H9 (cell line): ENCODE data around the gene SNX14. TPM values are rescaled to one million over a fixed set of nuclear protein-coding genes. Genes with fewer than 3 reads are reported as not detected.

Experiments used
- DNase-seq: peaks from one replicate; pipeline ENCODE4 v3.0.0-alpha.2; 2017
- H2AFZ ChIP-seq: one replicate; pipeline ENCODE4 v1.6.1; 2013; ENCODE audit warnings: mild to moderate bottlenecking, low read length, control low read depth, moderate library complexity
- H2AK5ac ChIP-seq: 2 replicates; pipeline ENCODE4 v1.6.1; 2013; ENCODE audit warnings: low read length, control low read depth, mixed read lengths; ENCODE audit not compliant: insufficient read length
- H2BK120ac ChIP-seq: one replicate; pipeline ENCODE4 v1.6.1; 2013; ENCODE audit warnings: low read depth, mild to moderate bottlenecking, low read length, control low read depth, inconsistent platforms; ENCODE audit not compliant: poor library complexity, severe bottlenecking
- H2BK12ac ChIP-seq: 2 replicates; pipeline ENCODE4 v1.6.1; 2013; ENCODE audit warnings: low read length, control low read depth, mixed read lengths, low read depth; ENCODE audit not compliant: insufficient read length
- H2BK15ac ChIP-seq: 2 replicates; pipeline ENCODE4 v1.6.1; 2013; ENCODE audit warnings: low read depth, low read length, control low read depth
- H2BK20ac ChIP-seq: one replicate; pipeline ENCODE4 v1.6.1; 2013; ENCODE audit warnings: low read depth, mild to moderate bottlenecking, low read length, control low read depth, inconsistent platforms; ENCODE audit not compliant: poor library complexity, severe bottlenecking
- H2BK5ac ChIP-seq: 2 replicates; pipeline ENCODE4 v1.6.1; 2013; ENCODE audit warnings: low read length, control low read depth, mixed read lengths; ENCODE audit not compliant: insufficient read length
- H3K14ac ChIP-seq: 2 replicates; pipeline ENCODE4 v1.6.1; 2013; ENCODE audit warnings: low read length, control low read depth; ENCODE audit not compliant: insufficient read depth
- H3K18ac ChIP-seq: 2 replicates; pipeline ENCODE4 v1.6.1; 2013; ENCODE audit warnings: low read depth, mild to moderate bottlenecking, mixed read lengths, low read length, control low read depth; ENCODE audit not compliant: insufficient read length
- H3K23ac ChIP-seq: 2 replicates; pipeline ENCODE4 v1.6.1; 2013; ENCODE audit warnings: low read length, control low read depth, mixed read lengths, low read depth; ENCODE audit not compliant: insufficient read length
- H3K23me2 ChIP-seq: 2 replicates; pipeline ENCODE4 v1.6.1; 2013; ENCODE audit warnings: low read depth, mild to moderate bottlenecking, mixed read lengths, low read length, control low read depth; ENCODE audit not compliant: insufficient read length, poor library complexity, severe bottlenecking
- H3K27ac ChIP-seq: 2 replicates; pipeline ENCODE4 v1.5.1; 2013; ENCODE audit warnings: low read length, control low read depth, mixed read lengths, low read depth; ENCODE audit not compliant: insufficient read length
- H3K27me3 ChIP-seq: 2 replicates; pipeline ENCODE4 v1.6.1; 2013; ENCODE audit warnings: low read length, control low read depth, inconsistent platforms; ENCODE audit not compliant: insufficient read depth
- H3K4ac ChIP-seq: 2 replicates; pipeline ENCODE4 v1.6.1; 2013; ENCODE audit warnings: low read depth, mild to moderate bottlenecking, control low read depth, inconsistent platforms, low read length, moderate library complexity
- H3K4me1 ChIP-seq: 2 replicates; pipeline ENCODE4 v1.6.1; 2013; ENCODE audit warnings: low read length, control low read depth, inconsistent platforms; ENCODE audit not compliant: insufficient read depth
- H3K4me2 ChIP-seq: 2 replicates; pipeline ENCODE4 v1.6.1; 2013; ENCODE audit warnings: low read length, control low read depth, mixed read lengths; ENCODE audit not compliant: insufficient read length, insufficient read depth
- H3K56ac ChIP-seq: 2 replicates; pipeline ENCODE4 v1.6.1; 2013; ENCODE audit warnings: low read depth, mild to moderate bottlenecking, mixed read lengths, low read length, control low read depth; ENCODE audit not compliant: insufficient read length
- H3K79me1 ChIP-seq: 2 replicates; pipeline ENCODE4 v1.6.1; 2013; ENCODE audit warnings: low read depth, mild to moderate bottlenecking, moderate library complexity, low read length, control low read depth, inconsistent platforms; ENCODE audit not compliant: insufficient read depth, poor library complexity, severe bottlenecking
- H3K79me2 ChIP-seq: 2 replicates; pipeline ENCODE4 v1.6.1; 2013; ENCODE audit warnings: low read length, control low read depth, inconsistent platforms; ENCODE audit not compliant: insufficient read depth
- H3K9ac ChIP-seq: 2 replicates; pipeline ENCODE4 v1.6.1; 2013; ENCODE audit warnings: low read length, control low read depth, mixed read lengths; ENCODE audit not compliant: insufficient read length; ENCODE audit errors: extremely low read depth
- H3K9me3 ChIP-seq: one replicate; pipeline ENCODE4 v1.6.1; 2013; ENCODE audit warnings: low read depth, low read length, inconsistent platforms; ENCODE audit not compliant: control insufficient read depth
- H3T11ph ChIP-seq: one replicate; pipeline ENCODE4 v1.6.1; 2013; ENCODE audit warnings: mild to moderate bottlenecking, low read length, control low read depth, inconsistent platforms
- H4K20me1 ChIP-seq: one replicate; pipeline ENCODE4 v1.6.1; 2013; ENCODE audit not compliant: control insufficient read depth, insufficient read length, insufficient read depth
- H4K5ac ChIP-seq: 2 replicates; pipeline ENCODE4 v1.6.1; 2013; ENCODE audit warnings: low read depth, mild to moderate bottlenecking, mixed read lengths, low read length, control low read depth; ENCODE audit not compliant: insufficient read length
- H4K8ac ChIP-seq: replicated peaks from 2 replicates; pipeline ENCODE4 v1.6.1; 2013; ENCODE audit warnings: low read length, control low read depth, mixed read lengths, low read depth; ENCODE audit not compliant: insufficient read length
- H4K91ac ChIP-seq: 2 replicates; pipeline ENCODE4 v1.6.1; 2013; ENCODE audit warnings: low read depth, mild to moderate bottlenecking, moderate library complexity, mixed read lengths, low read length, control low read depth; ENCODE audit not compliant: insufficient read length
- H3K27ac Mint-ChIP-seq, 3 experiments: 2 replicates in 2 of 3; 3 replicates in 1 of 3; pipeline ENCODE4 v1.8.0; 2020 to 2021; ENCODE audit warnings: mixed read lengths in 3 of 3, mild to moderate bottlenecking in 1 of 3, moderate library complexity in 1 of 3
- H3K27me3 Mint-ChIP-seq: 2 replicates; pipeline ENCODE4 v1.8.0; 2021; ENCODE audit warnings: low read depth, mild to moderate bottlenecking, moderate library complexity, mixed read lengths
- H3K36me3 Mint-ChIP-seq, 3 experiments: 2 replicates in 2 of 3; 3 replicates in 1 of 3; pipeline ENCODE4 v1.8.0; 2020 to 2021; ENCODE audit warnings: low read depth in 3 of 3, mixed read lengths in 3 of 3; ENCODE audit not compliant: insufficient read depth in 1 of 3
- H3K4me1 Mint-ChIP-seq, 2 experiments: 2 replicates each; pipeline ENCODE4 v1.8.0; 2020; ENCODE audit warnings: mixed read lengths in 2 of 2
- H3K4me3 Mint-ChIP-seq, 2 experiments: 2 replicates in 1 of 2; 3 replicates in 1 of 2; pipeline ENCODE4 v1.8.0; 2020 to 2021; ENCODE audit warnings: mild to moderate bottlenecking in 2 of 2, mixed read lengths in 2 of 2, moderate library complexity in 1 of 2
- H3K9me3 Mint-ChIP-seq, 2 experiments: 2 replicates in 1 of 2; 3 replicates in 1 of 2; pipeline ENCODE4 v1.8.0; 2020; ENCODE audit warnings: mild to moderate bottlenecking in 2 of 2, mixed read lengths in 2 of 2, moderate library complexity in 1 of 2
- CTCF ChIP-seq: fragments of 200-600 bp; sonication (generic); conservative IDR thresholded peaks from 3 replicates; pipeline ENCODE4 v1.8.0; 2021; ENCODE audit warnings: antibody characterized with exemption, mild to moderate bottlenecking
- WGBS: extraction: QIAGEN DNeasy Blood & Tissue Kit; methylation state at CpG from one replicate; pipeline ENCODE4 v1.1.7; 2013; ENCODE audit warnings: missing lambda C conversion rate, low lambda C conversion rate, mixed read lengths; ENCODE audit not compliant: insufficient read length; ENCODE audit errors: extremely low coverage; 5-methylcytosine and 5-hydroxymethylcytosine counted together
- total RNA-seq: library from RNA; stranded (reverse); gene quantifications from 2 replicates; pipeline ENCODE4 v1.2.1, GENCODE V29; 2021

The SNX14 gene
- total RNA-seq, 1 experiment from 2014 or later, result 33.0 TPM

DNA sequence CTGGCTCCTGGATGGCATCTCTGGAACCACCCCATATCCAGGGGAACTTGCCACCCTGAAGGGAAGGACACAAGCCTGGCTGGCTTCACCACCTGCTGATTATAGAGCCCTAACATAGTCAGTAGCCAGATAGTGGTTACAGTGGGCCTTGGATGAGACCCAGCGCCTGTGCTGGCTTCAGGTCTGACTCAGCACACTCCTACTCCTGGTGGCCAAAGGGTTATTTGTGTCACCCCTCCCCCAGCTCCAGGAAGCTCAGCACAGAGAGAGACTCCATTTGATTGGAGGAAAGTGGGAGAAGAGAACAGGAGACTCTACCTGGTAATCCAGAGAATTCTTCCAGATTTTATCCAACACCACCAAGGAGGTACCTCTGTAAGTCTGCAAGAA is 12.8 kb downstream of the SNX14 start:
- Mint-ChIP-seq H3K27ac (peak overlapping the region in 1 of 3 experiments; percentile 63; a peak in 1 of 7 replicates), H3K4me3 (no peak overlapping the region), H3K27me3 (no peaks in the 10 kb centered on the region), H3K4me1 (peaks cover 10 to 17% of the 10 kb centered on the region in 2 experiments), H3K36me3 (peaks cover 28 to 42% (median 35%) of the 10 kb centered on the region in 3 experiments), H3K9me3 (peaks cover 35 to 38% of the 10 kb centered on the region in 2 experiments)
- H3T11ph ChIP-seq, result no peak overlapping the region
- H2AFZ ChIP-seq, result no peak overlapping the region
- H2BK15ac ChIP-seq, result no peak overlapping the region
- DNase-seq, result peak; percentile 58
- no peak overlapping the region for H3K9ac ChIP-seq
- H3K14ac ChIP-seq, result no peak overlapping the region
- no peaks in the 10 kb centered on the region for H4K20me1 ChIP-seq
- no peaks in the 10 kb centered on the region for H3K23me2 ChIP-seq
- H3K23ac ChIP-seq, result no peak overlapping the region
- no peak overlapping the region for H4K5ac ChIP-seq
- H3K9me3 ChIP-seq, result no peaks in the 10 kb centered on the region
- no peak overlapping the region; the same call in 1 of the 2 replicates for H3K4ac ChIP-seq
- H3K4me1 ChIP-seq, result peaks cover 8% of the 10 kb centered on the region; the same call in 1 of the 2 replicates
- no peaks in the 10 kb centered on the region; the same call in 1 of the 2 replicates for H3K79me2 ChIP-seq
- no peak overlapping the region for H2AK5ac ChIP-seq
- TF ChIP-seq CTCF, result peak; percentile 14; the same call in 1 of the 3 replicates
- no peaks in the 10 kb centered on the region for H3K79me1 ChIP-seq
- no peak overlapping the region for H2BK5ac ChIP-seq
- H3K4me2 ChIP-seq, result no peak overlapping the region
- H2BK120ac ChIP-seq, result no peak overlapping the region
- H4K91ac ChIP-seq, result no peak overlapping the region
- H3K56ac ChIP-seq, result no peak overlapping the region
- H3K27ac ChIP-seq, result no peak overlapping the region
- no peak overlapping the region for H2BK20ac ChIP-seq
- H2BK12ac ChIP-seq, result no peak overlapping the region
- H3K18ac ChIP-seq, result no peak overlapping the region
- WGBS, result no CpG with 5 or more reads among the region's 1 CpG
- no peaks in the 10 kb centered on the region for H3K27me3 ChIP-seq
- no peak overlapping the region for H4K8ac ChIP-seq
